DND-41 (cell line): ENCODE results near the gene REN.

Experiments
- ATAC-seq: fragments of 200-7000 bp; cut with Tn5 transposase; 3 replicates; pipeline ENCODE4 v1.9.1; 2021; ENCODE audit warnings: low read depth; ENCODE audit not compliant: insufficient read depth
- DNase-seq: peaks from one replicate; pipeline ENCODE4 v3.0.0-alpha.2; 2020
- H2AFZ ChIP-seq: 2 replicates; pipeline ENCODE4 v1.6.0; 2012; ENCODE audit warnings: low read depth, low read length
- H3K27ac ChIP-seq: 2 replicates; pipeline ENCODE4 v1.5.1; 2012; ENCODE audit warnings: low read length, inconsistent platforms
- H3K27me3 ChIP-seq: fragments of 200-600 bp; sonication (generic); 2 replicates; pipeline ENCODE4 v1.6.0; 2012; ENCODE audit warnings: low read length, mild to moderate bottlenecking, inconsistent platforms; ENCODE audit not compliant: insufficient read depth, poor library complexity
- H3K36me3 ChIP-seq: 2 replicates; pipeline ENCODE4 v1.5.1; 2012; ENCODE audit warnings: low read length, inconsistent platforms; ENCODE audit not compliant: insufficient read depth
- H3K4me1 ChIP-seq: 2 replicates; pipeline ENCODE4 v1.5.1; 2012; ENCODE audit warnings: mild to moderate bottlenecking, low read length; ENCODE audit not compliant: insufficient read depth
- H3K4me2 ChIP-seq: 2 replicates; pipeline ENCODE4 v1.6.0; 2012; ENCODE audit warnings: mild to moderate bottlenecking, moderate library complexity, low read length, inconsistent platforms; ENCODE audit not compliant: insufficient read depth
- H3K4me3 ChIP-seq, 2 experiments: fragments of 200-600 bp in 1 of 2; shearing (Covaris generic) in 1 of 2; 2 replicates each; pipeline ENCODE4 v1.5.1; 2012 to 2016; ENCODE audit warnings: inconsistent platforms in 2 of 2, low read length in 2 of 2, mild to moderate bottlenecking in 2 of 2, low read depth in 1 of 2, moderate library complexity in 1 of 2
- H3K79me2 ChIP-seq: 2 replicates; pipeline ENCODE4 v1.6.0; 2012; ENCODE audit warnings: low read length, inconsistent platforms; ENCODE audit not compliant: insufficient read depth
- H3K9ac ChIP-seq: 2 replicates; pipeline ENCODE4 v1.6.0; 2012; ENCODE audit warnings: low read depth, mild to moderate bottlenecking, inconsistent platforms, low read length, moderate library complexity
- H3K9me3 ChIP-seq: 2 replicates; pipeline ENCODE4 v1.5.1; 2012; ENCODE audit warnings: low read length, moderate library complexity, mild to moderate bottlenecking, inconsistent platforms; ENCODE audit not compliant: insufficient read depth, severe bottlenecking
- H4K20me1 ChIP-seq: 2 replicates; pipeline ENCODE4 v1.6.0; 2012; ENCODE audit warnings: low read length; ENCODE audit not compliant: insufficient read depth
- EZH2 ChIP-seq: IDR thresholded peaks from 3 replicates; pipeline ENCODE4 v1.6.1; 2012; ENCODE audit warnings: borderline replicate concordance, low read depth, mild to moderate bottlenecking, moderate library complexity, low read length, inconsistent platforms; ENCODE audit not compliant: severe bottlenecking
- TF ChIP-seq, protein P1 (sequence below): IDR thresholded peaks from 2 replicates; pipeline ENCODE4 v1.5.1; 2012; ENCODE audit warnings: borderline replicate concordance, low read length, moderate library complexity, mild to moderate bottlenecking; ENCODE audit not compliant: poor library complexity, severe bottlenecking; ENCODE audit errors: extremely low read depth

REN gene

DNA sequence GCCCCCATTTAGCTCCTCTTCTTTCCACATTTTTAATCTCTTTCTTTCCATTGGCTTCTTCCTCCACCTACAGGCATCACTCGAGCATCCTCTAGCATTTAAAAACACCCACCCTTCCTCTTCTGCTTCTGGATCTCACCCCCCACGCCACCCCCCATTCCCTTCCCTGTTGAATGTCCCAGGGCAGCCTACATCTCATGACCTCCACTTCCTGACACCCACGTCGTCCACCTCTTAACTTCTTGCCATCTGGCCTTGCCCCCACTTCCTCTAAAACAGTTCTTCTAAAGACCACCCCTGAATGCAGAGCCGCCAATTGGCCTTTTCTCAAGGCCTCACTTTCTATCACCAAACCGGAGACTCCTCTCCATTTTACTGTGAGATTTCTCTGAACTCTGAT lies 8.2 kb downstream of the REN start:
- H3K36me3 ChIP-seq, result no peaks in the 10 kb centered on the region
- H3K27ac ChIP-seq, result no peak overlapping the region

DNA sequence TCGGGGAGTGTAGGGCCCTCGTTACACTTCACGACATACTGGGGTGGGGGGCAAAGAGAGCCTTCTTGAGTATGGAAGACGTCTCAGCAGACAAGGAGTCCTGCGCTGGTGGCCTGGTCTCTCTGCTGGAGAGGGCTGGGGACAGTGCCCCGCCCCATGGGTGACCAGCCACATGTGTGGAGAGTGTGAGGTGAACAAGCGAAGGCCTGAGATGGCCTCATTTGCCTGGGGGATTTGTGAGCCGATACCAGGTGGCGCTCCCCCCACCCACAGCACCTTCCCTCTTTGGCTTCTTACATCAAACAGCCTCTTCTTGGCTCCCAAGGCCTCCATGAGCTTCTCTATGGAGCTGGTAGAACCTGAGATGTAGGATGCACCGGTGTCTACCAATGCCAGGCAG lies 10.3 kb downstream of the REN start:
- H3K9me3 ChIP-seq, result no peaks in the 10 kb centered on the region
- ATAC-seq (no peak), DNase-seq (no peak)
- H3K36me3 ChIP-seq, result no peaks in the 10 kb centered on the region
- no peak overlapping the region for H3K27ac ChIP-seq
- H3K4me3 ChIP-seq, result no peak overlapping the region
- no peaks in the 10 kb centered on the region for H3K79me2 ChIP-seq
- no peaks in the 10 kb centered on the region for H3K4me1 ChIP-seq
- TF ChIP-seq, protein P1, sequence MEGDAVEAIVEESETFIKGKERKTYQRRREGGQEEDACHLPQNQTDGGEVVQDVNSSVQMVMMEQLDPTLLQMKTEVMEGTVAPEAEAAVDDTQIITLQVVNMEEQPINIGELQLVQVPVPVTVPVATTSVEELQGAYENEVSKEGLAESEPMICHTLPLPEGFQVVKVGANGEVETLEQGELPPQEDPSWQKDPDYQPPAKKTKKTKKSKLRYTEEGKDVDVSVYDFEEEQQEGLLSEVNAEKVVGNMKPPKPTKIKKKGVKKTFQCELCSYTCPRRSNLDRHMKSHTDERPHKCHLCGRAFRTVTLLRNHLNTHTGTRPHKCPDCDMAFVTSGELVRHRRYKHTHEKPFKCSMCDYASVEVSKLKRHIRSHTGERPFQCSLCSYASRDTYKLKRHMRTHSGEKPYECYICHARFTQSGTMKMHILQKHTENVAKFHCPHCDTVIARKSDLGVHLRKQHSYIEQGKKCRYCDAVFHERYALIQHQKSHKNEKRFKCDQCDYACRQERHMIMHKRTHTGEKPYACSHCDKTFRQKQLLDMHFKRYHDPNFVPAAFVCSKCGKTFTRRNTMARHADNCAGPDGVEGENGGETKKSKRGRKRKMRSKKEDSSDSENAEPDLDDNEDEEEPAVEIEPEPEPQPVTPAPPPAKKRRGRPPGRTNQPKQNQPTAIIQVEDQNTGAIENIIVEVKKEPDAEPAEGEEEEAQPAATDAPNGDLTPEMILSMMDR, result no peak
- TF ChIP-seq EZH2, result no peak
- H3K27me3 ChIP-seq, result no peaks in the 10 kb centered on the region
- no peak overlapping the region for H3K4me2 ChIP-seq
- no peaks in the 10 kb centered on the region; the same call in none of the 2 replicates for H4K20me1 ChIP-seq
- no peak overlapping the region for H2AFZ ChIP-seq
- H3K9ac ChIP-seq, result no peak overlapping the region

More for the DNA sequence above, 8.2 kb downstream of the REN start:
- ATAC-seq (no peak), DNase-seq (no peak)
- H3K4me2 ChIP-seq, result no peak overlapping the region
- H3K9me3 ChIP-seq, result no peaks in the 10 kb centered on the region
- peaks cover 2% of the 10 kb centered on the region for H3K27me3 ChIP-seq
- no peaks in the 10 kb centered on the region for H3K4me1 ChIP-seq
- no peaks in the 10 kb centered on the region; the same call in none of the 2 replicates for H4K20me1 ChIP-seq
- H3K79me2 ChIP-seq, result no peaks in the 10 kb centered on the region
- H3K9ac ChIP-seq, result no peak overlapping the region
- H2AFZ ChIP-seq, result no peak overlapping the region
- no peak overlapping the region for H3K4me3 ChIP-seq
- TF ChIP-seq, protein P1, result no peak
- TF ChIP-seq EZH2, result no peak

GRCh38 chr1:204154568-204155255 lies 11.4 kb downstream of the REN start:
- no peak for ATAC-seq
- H3K4me3 ChIP-seq, result no peak overlapping the region
- no peak overlapping the region for H3K4me2 ChIP-seq
- no peaks in the 10 kb centered on the region for H3K4me1 ChIP-seq
- no peak overlapping the region for H2AFZ ChIP-seq
- no peaks in the 10 kb centered on the region for H3K79me2 ChIP-seq
- no peak for DNase-seq
- H4K20me1 ChIP-seq, result no peaks in the 10 kb centered on the region; the same call in none of the 2 replicates
- H3K27ac ChIP-seq, result no peak overlapping the region
- H3K9me3 ChIP-seq, result no peaks in the 10 kb centered on the region
- no peak overlapping the region for H3K9ac ChIP-seq
- H3K27me3 ChIP-seq, result no peaks in the 10 kb centered on the region
- H3K36me3 ChIP-seq, result no peaks in the 10 kb centered on the region
- TF ChIP-seq EZH2, result no peak
- TF ChIP-seq, protein P1, result no peak
